Stimulated activated CD4-positive, alpha-beta T cell treated with anti-CD3 and anti-CD28 coated beads, Interleukin-12 subunit alpha, Interleukin-12 subunit beta, amount 100 ng/mL, for 24 hours (primary cell): ENCODE measurements around the gene DUSP2.
A peak's percentile ranks its signal among the peaks of the same experiment; 100 is the strongest.

Source experiments
- DNase-seq, 2 experiments: peaks; one replicate each; pipeline ENCODE4 v3.0.0-alpha.2; 2020; ENCODE audit warnings: low read depth in 2 of 2

The DUSP2 gene

GRCh38 chr2:96145036-96145847, at the start of gene DUSP2:
DUSP2 (minus strand) TSS chr2:96145440; CDS start chr2:96145354, 86 bp downstream.
- peak; percentile 91 to 92 for DNase-seq

- no peak for DNase-seq
These were observed 46.9 kb upstream of the DUSP2 start for GRCh38 chr2:96191937-96192670.

- no peak for DNase-seq
These were observed 43.7 kb upstream of the DUSP2 start for GRCh38 chr2:96188821-96189526.

GRCh38 chr2:96186562-96186961, 41.3 kb upstream of the DUSP2 start:
- DNase-seq: no peak

GRCh38 chr2:96185516-96185915, 40.3 kb upstream of the DUSP2 start:
- no peak for DNase-seq

- no peak for DNase-seq
These were observed 39.7 kb upstream of the DUSP2 start for GRCh38 chr2:96184989-96185388.

GRCh38 chr2:96184188-96184587, 38.9 kb upstream of the DUSP2 start:
- no peak for DNase-seq

GRCh38 chr2:96181529-96181928, 36.3 kb upstream of the DUSP2 start:
- no peak for DNase-seq

GRCh38 chr2:96180521-96180920, 35.3 kb upstream of the DUSP2 start:
- no peak for DNase-seq

GRCh38 chr2:96180002-96180401, 34.8 kb upstream of the DUSP2 start:
- no peak for DNase-seq

GRCh38 chr2:96176661-96177060, 31.4 kb upstream of the DUSP2 start:
- no peak for DNase-seq

- DNase-seq: no peak
These were observed 30.7 kb upstream of the DUSP2 start for GRCh38 chr2:96175951-96176350.

- peak; percentile 69 to 83 for DNase-seq
These were observed 29.3 kb upstream of the DUSP2 start for GRCh38 chr2:96174251-96175144.

GRCh38 chr2:96171831-96172230, 26.6 kb upstream of the DUSP2 start:
- DNase-seq: no peak

GRCh38 chr2:96170626-96171025, 25.4 kb upstream of the DUSP2 start:
- no peak for DNase-seq

- DNase-seq: no peak
These were observed 24.7 kb upstream of the DUSP2 start for GRCh38 chr2:96169868-96170507.

- DNase-seq: no peak
These were observed 22.3 kb upstream of the DUSP2 start for GRCh38 chr2:96167407-96168013.

GRCh38 chr2:96164459-96165184, 19.4 kb upstream of the DUSP2 start:
- peak in 1 of 2 experiments; percentile 56 for DNase-seq

GRCh38 chr2:96163768-96164429, 18.7 kb upstream of the DUSP2 start:
- DNase-seq: peak; percentile 70 to 82
